Measurements from ENCODE around the gene TMPRSS13. TPM values are rescaled to one million over a fixed set of nuclear protein-coding genes. Genes with fewer than 3 reads are reported as not detected.

Gene TMPRSS13
- total RNA-seq, 4 donors from 2014 or later: 0.60 to 1.7 TPM; not detected in 2

DNA sequence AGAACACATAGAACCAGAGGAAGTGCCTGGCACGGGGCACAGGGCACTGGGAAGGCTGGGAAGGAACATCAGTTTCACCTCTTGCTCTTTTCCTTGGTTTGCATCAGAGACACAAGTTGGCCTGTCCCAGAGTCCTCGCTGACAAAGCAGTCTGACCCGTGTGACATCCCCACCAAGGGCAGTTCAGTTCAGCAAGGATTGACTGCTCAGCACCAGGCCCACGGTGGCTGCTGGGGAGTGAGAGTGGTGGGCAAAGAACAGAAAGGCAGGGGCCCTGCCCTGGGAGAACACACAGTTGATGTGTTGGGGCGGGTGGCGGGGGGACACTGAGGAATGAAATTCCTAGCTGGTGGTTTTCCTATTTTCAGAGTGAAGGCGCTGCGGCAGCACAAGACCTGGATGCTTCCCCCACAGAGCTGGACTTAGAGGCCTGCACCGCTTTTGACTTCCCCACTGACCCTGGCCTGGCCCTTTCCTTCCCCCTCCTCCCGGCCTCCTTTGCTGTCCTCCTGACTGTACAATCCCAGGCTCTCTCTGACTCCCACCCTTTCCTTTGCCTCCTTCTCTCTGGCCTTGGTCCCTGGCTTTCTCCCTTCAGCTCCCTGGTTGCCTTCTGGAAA lies 2.2 kb upstream of the TMPRSS13 start:
- TF ChIP-seq POLR2A (IDR thresholded peaks at IDR 0.05) (no peak), EP300 (IDR thresholded peaks at IDR 0.05) (no peak)
- TF ChIP-seq, protein P1, sequence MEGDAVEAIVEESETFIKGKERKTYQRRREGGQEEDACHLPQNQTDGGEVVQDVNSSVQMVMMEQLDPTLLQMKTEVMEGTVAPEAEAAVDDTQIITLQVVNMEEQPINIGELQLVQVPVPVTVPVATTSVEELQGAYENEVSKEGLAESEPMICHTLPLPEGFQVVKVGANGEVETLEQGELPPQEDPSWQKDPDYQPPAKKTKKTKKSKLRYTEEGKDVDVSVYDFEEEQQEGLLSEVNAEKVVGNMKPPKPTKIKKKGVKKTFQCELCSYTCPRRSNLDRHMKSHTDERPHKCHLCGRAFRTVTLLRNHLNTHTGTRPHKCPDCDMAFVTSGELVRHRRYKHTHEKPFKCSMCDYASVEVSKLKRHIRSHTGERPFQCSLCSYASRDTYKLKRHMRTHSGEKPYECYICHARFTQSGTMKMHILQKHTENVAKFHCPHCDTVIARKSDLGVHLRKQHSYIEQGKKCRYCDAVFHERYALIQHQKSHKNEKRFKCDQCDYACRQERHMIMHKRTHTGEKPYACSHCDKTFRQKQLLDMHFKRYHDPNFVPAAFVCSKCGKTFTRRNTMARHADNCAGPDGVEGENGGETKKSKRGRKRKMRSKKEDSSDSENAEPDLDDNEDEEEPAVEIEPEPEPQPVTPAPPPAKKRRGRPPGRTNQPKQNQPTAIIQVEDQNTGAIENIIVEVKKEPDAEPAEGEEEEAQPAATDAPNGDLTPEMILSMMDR (IDR thresholded peaks at IDR 0.05): no peak
- no peak for DNase-seq (ENCODE audit: low spot score in 2 of 2)
- no peaks in the 10 kb centered on the region for H3K9me3 ChIP-seq
- no peaks in the 10 kb centered on the region for H3K36me3 ChIP-seq
- no peak overlapping the region for H3K27ac ChIP-seq
- WGBS, 2 donors: 73% methylated on average over 9 to 10 of the region's 10 CpGs
- no peaks in the 10 kb centered on the region for H3K4me1 ChIP-seq
- H3K27me3 ChIP-seq: no peaks in the 10 kb centered on the region
- H3K4me3 ChIP-seq: no peak overlapping the region

DNA sequence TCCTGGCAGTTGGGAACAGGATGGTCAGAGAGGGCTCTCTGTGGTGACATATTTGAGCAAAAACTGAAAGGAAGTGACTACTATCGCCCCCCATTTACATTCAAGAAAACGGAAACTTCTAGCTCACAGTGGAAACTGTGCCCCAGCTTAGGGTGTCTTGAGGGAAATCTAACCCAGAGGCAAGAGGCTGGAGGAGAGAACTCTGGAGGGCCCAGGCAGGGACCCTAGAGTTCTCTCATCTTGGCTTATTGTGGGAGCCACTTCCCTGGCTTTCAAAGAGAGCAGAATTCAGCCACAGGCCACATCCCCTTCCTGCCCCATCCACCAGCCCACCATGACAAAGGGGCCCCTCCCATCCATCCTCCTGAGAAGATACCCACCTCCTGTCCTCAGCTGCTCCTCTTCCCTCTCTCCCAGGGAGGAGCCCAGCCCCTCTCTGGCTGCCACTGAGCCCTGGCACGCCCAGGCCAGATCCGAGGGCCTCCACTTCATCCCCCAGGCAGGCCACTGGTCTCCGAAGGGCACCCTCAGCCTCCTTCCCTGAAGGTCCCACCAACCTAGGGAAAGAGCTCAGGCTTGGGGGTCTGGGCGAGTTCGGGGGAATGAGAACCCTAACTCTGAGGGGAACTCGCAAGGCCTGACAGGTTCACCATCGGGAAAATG lies 1.6 kb upstream of the TMPRSS13 start:
- TF ChIP-seq, protein P1 (IDR thresholded peaks at IDR 0.05): no peak
- no peak for TF ChIP-seq POLR2A (IDR thresholded peaks at IDR 0.05)
- no peak for TF ChIP-seq EP300 (IDR thresholded peaks at IDR 0.05)
- Histone ChIP-seq H3K4me1 (no peaks in the 10 kb centered on the region), H3K36me3 (no peaks in the 10 kb centered on the region), H3K27me3 (no peaks in the 10 kb centered on the region), H3K27ac (no peak overlapping the region), H3K9me3 (no peaks in the 10 kb centered on the region), H3K4me3 (no peak overlapping the region)
- no peak for DNase-seq (ENCODE audit: low spot score in 2 of 2)
- WGBS, 2 donors: 81 to 86% methylated on average over 9 of the region's 9 CpGs

DNA sequence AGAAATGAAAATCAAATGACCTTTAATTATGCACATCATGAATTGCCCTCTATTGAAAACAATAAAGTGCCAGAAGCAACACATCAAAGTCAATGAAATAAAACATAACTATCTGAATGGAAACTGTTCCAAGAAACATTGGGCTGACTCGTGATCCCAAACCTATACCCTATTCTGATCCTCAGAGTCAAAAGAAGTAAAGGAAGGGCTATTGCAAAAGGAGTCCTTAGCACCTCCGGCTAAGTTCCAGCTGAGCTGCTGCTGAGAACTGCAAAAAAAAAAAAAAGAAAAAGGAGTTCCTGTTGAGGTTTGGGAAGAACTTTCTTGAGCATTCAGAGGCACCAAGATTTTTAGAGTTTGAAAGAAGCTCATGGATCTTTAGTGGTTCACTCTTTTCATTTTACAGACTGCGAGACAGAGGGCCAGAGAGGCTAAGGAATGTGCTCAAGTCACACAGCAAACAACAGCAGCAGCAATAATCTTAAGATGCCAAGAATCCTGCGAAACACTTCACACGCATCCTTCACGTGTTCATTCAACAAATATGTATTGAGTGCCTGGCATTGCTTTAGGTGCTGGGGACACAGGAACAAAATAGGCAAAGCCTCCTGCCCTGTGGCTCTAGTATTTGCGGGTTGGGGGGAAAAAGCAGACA lies 841 bp upstream of the TMPRSS13 start:
- no peaks in the 10 kb centered on the region for H3K9me3 ChIP-seq
- H3K27me3 ChIP-seq: no peaks in the 10 kb centered on the region
- H3K27ac ChIP-seq: no peak overlapping the region
- no peaks in the 10 kb centered on the region for H3K4me1 ChIP-seq
- TF ChIP-seq, protein P1 (IDR thresholded peaks at IDR 0.05): no peak
- TF ChIP-seq POLR2A (IDR thresholded peaks at IDR 0.05) (no peak), EP300 (IDR thresholded peaks at IDR 0.05) (no peak)
- no peak overlapping the region for H3K4me3 ChIP-seq
- H3K36me3 ChIP-seq: no peaks in the 10 kb centered on the region
- WGBS, 2 donors: 73 to 75% methylated on average over 7 of the region's 7 CpGs
- DNase-seq (ENCODE audit: low spot score in 2 of 2): no peak

DNA sequence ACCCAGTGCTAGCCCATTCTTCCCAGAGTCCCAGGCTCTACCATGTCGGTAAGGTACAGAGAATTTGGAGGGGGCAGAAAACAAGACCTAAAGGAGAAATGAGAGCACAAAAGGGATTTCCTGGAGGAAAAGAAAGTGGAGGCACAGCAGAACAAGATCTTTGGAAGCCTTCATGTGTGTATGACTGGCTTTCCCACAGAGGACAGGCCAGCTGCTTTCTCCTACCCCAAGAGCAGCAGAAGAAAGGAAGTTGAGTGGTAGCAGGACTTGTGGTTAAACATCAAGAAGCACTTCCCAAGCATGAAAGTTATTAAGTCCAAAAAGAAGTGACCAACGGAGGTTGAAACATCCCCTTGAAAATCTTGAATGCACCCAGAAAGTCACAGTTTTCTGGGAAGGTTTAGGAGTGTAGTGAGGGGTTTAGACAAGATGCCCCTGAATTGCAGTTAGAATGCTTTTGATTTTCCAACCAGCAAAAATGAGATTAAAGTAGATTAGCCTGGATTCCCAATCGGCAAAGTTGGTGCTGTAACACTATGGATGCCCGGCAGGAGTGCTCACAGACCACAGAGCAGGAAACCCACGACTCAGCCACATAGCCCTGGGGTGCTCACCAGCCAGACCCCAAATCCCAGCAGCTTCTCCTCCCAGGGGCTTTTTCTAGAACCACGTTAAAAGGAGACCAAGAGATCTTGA lies 608 bp downstream of the TMPRSS13 start:
- Histone ChIP-seq H3K27me3 (no peaks in the 10 kb centered on the region), H3K4me3 (no peak overlapping the region), H3K27ac (no peak overlapping the region), H3K4me1 (no peaks in the 10 kb centered on the region), H3K36me3 (no peaks in the 10 kb centered on the region), H3K9me3 (no peaks in the 10 kb centered on the region)
- 53 to 80% methylated on average over 6 of the region's 6 CpGs for WGBS, 2 donors
- TF ChIP-seq, protein P1 (IDR thresholded peaks at IDR 0.05): no peak
- TF ChIP-seq EP300 (IDR thresholded peaks at IDR 0.05) (no peak), POLR2A (IDR thresholded peaks at IDR 0.05) (no peak)
- DNase-seq (ENCODE audit: low spot score in 2 of 2): no peak
